GM19099 (cell line): Measurements from ENCODE around the gene AP2M1.

Experiments used
- POLR2A ChIP-seq: IDR thresholded peaks from 3 replicates; pipeline ENCODE4 v1.6.1; 2011; ENCODE audit warnings: low read depth; ENCODE audit not compliant: insufficient read length; ENCODE audit errors: extremely low read depth

Gene AP2M1

DNA sequence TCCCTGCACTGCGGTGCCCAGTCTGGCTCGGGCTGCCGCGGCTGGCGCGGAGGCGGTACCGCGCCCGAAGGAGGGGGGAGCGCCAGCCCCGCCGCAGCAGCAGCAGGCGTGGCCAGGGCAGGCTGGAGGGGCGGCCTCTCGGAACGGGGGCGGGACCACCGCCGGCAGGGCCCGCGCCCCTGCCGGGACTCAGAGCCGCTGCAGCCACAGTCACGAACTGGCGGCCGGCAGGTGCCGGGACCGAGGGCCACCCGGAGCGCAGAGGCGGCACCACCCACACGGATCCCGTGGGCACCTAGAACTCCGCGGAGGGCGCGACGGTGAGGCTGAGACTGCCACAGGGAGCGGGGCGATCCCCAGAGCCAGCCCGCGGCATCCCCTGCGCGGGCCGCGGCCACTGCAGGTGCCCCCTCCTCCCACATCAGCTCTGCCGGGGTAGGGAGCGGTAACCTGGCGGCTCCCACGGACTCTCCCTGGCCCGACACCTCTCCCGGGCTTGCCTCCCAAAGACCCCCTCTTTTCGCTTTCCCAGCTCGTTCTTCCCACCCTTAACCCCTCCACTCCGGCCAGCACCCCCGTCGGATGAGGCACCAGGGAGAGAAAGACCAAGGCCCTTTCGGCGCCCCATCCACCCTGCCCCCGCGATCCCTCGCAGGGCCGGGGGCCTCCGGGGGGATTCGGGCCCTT is 54.9 kb downstream of the AP2M1 start, which contains the start of gene VWA5B2:
Gene VWA5B2, plus strand, starts transcription at position 192 of the 687 bp plus-strand sequence. CDS start 944 bp downstream, outside the sequence.
- no peak for TF ChIP-seq POLR2A

- no peak for TF ChIP-seq POLR2A
Observed at GRCh38 chr3:184230081-184230602, 55.5 kb downstream of the AP2M1 start.

DNA sequence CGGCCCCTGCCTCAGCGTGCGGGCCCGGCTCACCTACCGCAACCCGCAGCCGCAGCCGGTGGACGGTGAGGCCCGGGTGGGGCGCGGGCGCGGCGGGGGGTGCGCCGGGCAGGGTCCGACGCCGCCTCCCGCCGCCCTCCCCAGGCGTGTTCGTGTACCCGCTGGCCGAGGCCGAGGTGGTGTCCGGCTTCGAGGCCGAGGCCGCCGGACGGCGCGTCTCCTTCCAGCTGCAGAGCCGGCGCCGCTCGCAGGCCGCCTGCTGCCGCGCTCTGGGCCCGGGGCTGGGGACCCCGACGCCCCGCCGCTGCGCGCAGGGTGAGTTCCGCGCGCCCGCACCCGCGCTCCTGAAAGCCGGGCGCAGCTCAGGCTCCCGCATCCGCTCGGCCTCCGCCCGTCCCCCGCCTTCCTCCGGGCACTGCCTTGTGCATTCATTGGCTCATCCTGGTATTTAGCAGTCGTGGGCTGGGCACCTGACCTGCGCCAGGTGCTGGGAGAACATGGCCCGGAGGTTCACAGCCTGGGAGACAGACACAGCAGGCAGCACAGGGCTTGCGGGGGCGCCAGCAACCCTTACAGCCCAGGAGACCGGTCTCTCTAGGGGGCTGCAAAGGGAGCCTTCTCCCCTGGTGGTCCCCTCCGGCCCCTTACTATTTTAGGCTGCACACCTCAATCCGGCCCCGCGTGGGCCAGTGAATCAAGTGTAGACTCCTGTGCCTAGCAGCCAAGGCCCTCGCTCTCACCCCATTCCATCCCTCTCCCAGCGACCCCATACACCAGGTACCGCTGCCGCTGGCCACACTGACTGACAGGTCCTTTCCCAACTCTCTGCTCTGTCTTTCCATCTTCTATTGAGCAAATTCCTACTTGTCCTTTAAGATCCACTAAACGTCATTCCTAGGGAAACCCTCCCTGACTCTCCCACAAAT is 56.2 kb downstream of the AP2M1 start:
- TF ChIP-seq POLR2A = no peak

- TF ChIP-seq POLR2A = no peak
Observed at GRCh38 chr3:184231671-184232070, 57.0 kb downstream of the AP2M1 start.

DNA sequence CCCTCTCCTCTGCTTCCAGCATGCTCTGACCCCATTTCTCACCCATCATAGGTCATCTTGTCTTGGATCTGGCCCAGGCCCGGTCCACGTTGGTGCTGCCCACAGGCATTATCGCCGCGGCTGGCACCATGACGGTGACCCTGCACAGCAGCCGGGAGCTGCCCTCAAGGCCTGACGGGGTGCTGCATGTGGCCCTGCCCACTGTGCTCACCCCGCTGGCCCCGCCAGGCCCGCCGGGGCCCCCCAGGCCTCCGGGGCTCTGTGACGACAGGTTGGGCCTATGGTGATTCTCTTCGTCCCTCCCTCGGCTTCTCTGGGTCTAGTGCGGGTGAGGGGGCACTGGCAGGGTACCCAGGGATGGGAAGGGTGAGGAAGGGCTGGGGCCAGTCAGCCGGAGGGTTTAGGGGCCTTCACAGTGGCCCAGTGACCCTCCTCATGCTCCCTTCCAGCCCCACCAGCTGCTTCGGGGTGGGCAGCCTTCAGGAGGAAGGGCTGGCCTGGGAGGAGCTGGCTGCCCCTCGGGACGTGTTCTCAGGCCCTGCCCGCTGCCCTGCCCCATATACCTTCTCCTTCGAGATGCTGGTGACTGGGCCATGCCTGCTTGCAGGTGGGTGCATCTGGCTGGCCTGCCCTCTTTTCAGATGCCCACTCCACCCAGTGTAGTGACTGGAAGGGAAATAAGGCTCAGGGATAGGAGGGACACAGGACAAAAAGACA is 58.6 kb downstream of the AP2M1 start:
- TF ChIP-seq POLR2A = no peak
